CD4-positive, alpha-beta T cell treated with Interferon alpha-2 for 1 hour (primary cell): Measurements from ENCODE around the gene S100Z.
"Not testable (repeated sequence)": the region's sequence is repeated elsewhere in the genome, so short reads cannot be mapped to it uniquely, and the experiment has no call there.

ENCODE experiments used
- DNase-seq, 2 donors: peaks; one replicate each; pipeline ENCODE4 v3.0.0-alpha.2; 2020 to 2022

Gene S100Z

GRCh38 chr5:76849419-76850291 lies at the start of gene S100Z:
Gene S100Z, plus strand, starts transcription at chr5:76850014. Its CDS starts 25,346 bp downstream, at chr5:76875360.
- DNase-seq: peak; percentile 24 to 51

GRCh38 chr5:76800579-76800978 lies 49.2 kb upstream of the S100Z start:
- no peak for DNase-seq

- DNase-seq: no peak
Observed at GRCh38 chr5:76801159-76801802, 48.5 kb upstream of the S100Z start.

GRCh38 chr5:76801803-76802195 lies 48.0 kb upstream of the S100Z start:
- no peak for DNase-seq

GRCh38 chr5:76804266-76804665 lies 45.5 kb upstream of the S100Z start:
- no peak for DNase-seq

- no peak for DNase-seq
Observed at GRCh38 chr5:76805821-76806505, 43.9 kb upstream of the S100Z start.

GRCh38 chr5:76807296-76807695 lies 42.5 kb upstream of the S100Z start:
- no peak for DNase-seq

GRCh38 chr5:76808141-76808691 lies 41.6 kb upstream of the S100Z start:
- DNase-seq: no peak

GRCh38 chr5:76809141-76809540 lies 40.7 kb upstream of the S100Z start:
- no peak for DNase-seq

GRCh38 chr5:76810236-76810635 lies 39.6 kb upstream of the S100Z start:
- no peak for DNase-seq

- DNase-seq: no peak
Observed at GRCh38 chr5:76811214-76811613, 38.6 kb upstream of the S100Z start.

- not testable (repeated sequence) for DNase-seq
Observed at GRCh38 chr5:76812209-76812608, 37.6 kb upstream of the S100Z start.

GRCh38 chr5:76813982-76814562 lies 35.7 kb upstream of the S100Z start:
- DNase-seq: no peak

- DNase-seq: no peak
Observed at GRCh38 chr5:76816110-76816831, 33.5 kb upstream of the S100Z start.

- peak; percentile 18 to 66 for DNase-seq
Observed at GRCh38 chr5:76818844-76819831, 30.7 kb upstream of the S100Z start, which contains the start of gene F2RL1. Gene F2RL1, plus strand, starts transcription at chr5:76819030. Its CDS starts 153 bp downstream, at chr5:76819183.

- DNase-seq: no peak
Observed at GRCh38 chr5:76819851-76820525, 29.8 kb upstream of the S100Z start.

- DNase-seq: no peak
Observed at GRCh38 chr5:76820526-76820890, 29.3 kb upstream of the S100Z start.

- DNase-seq: no peak
Observed at GRCh38 chr5:76821136-76821535, 28.7 kb upstream of the S100Z start.

GRCh38 chr5:76822105-76822731 lies 27.6 kb upstream of the S100Z start:
- DNase-seq: not testable (repeated sequence)

- DNase-seq: not testable (repeated sequence)
Observed at GRCh38 chr5:76826416-76826815, 23.4 kb upstream of the S100Z start.
